Activated CD4-positive, alpha-beta T cell treated with anti-CD3 and anti-CD28 coated beads, Interleukin-2, amount 10 ng/mL, durations not matched to agents 7 days and 5 days (primary cell): ENCODE data around the gene CROCC. TPM values are rescaled to one million over a fixed set of nuclear protein-coding genes. Genes with fewer than 3 reads are reported as not detected.

Experiments used
- CTCF ChIA-PET: fragments of 350-600 bp; sonication (Branson Sonifier 250); formaldehyde crosslinking; loops from one replicate; lab custom pipeline; 2021; ENCODE audit warnings: antibody characterized with exemption; lab: Charles Lee
- POLR2A ChIA-PET: fragments of 350-600 bp; sonication (Branson Sonifier 250); formaldehyde crosslinking; loops from one replicate; lab custom pipeline; 2021; ENCODE audit warnings: antibody characterized with exemption; lab: Charles Lee
- DNase-seq: peaks from one replicate; pipeline ENCODE4 v3.0.0-alpha.2; 2020
- H3K27ac Mint-ChIP-seq: one replicate; pipeline ENCODE4 v1.8.0; 2021; ENCODE audit warnings: mild to moderate bottlenecking, moderate library complexity, mixed read lengths
- H3K27me3 Mint-ChIP-seq: one replicate; pipeline ENCODE4 v1.8.0; 2021; ENCODE audit warnings: mixed read lengths
- H3K36me3 Mint-ChIP-seq: one replicate; pipeline ENCODE4 v1.8.0; 2021; ENCODE audit warnings: low read depth, mixed read lengths
- H3K4me1 Mint-ChIP-seq: one replicate; pipeline ENCODE4 v1.8.0; 2021; ENCODE audit warnings: mixed read lengths
- H3K4me3 Mint-ChIP-seq: one replicate; pipeline ENCODE4 v1.8.0; 2021; ENCODE audit warnings: mild to moderate bottlenecking, moderate library complexity, mixed read lengths
- H3K9me3 Mint-ChIP-seq: one replicate; pipeline ENCODE4 v1.8.0; 2021; ENCODE audit warnings: mixed read lengths
- total RNA-seq, 2 experiments: library from RNA; stranded (reverse); gene quantifications; one replicate each; pipeline ENCODE4 v1.2.3, GENCODE V29; 2021

The CROCC gene
- total RNA-seq, 2 experiments from 2014 or later = 30.7 to 37.3 TPM

DNA sequence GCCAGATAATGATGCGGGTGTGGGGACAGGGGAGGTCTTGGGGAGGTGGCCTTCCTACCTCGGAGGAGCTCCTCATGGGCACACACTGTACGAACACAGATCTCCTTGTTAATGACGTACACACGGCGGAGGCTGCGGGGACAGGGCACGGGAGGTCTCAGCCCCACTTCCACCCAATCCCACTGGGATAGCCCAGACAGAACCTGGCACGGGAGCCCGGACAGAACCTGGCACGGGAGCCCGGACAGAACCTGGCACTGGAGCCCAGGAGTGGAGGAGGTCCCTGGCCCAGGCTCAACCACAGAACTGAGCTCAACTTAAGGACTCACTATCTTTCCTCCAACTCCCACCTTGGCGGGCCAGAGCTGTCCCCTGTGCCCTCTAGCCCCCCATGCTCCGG, 53.5 kb downstream of the CROCC start:
- Mint-ChIP-seq H3K4me3 (no peak overlapping the region), H3K27ac (no peak overlapping the region), H3K4me1 (no peaks in the 10 kb centered on the region), H3K9me3 (no peaks in the 10 kb centered on the region), H3K27me3 (peaks cover 8% of the 10 kb centered on the region), H3K36me3 (no peaks in the 10 kb centered on the region)
- ChIA-PET POLR2A (no interaction called here), CTCF (interaction anchor here (0.6 to 1.2 kb wide), 2 partner anchors 11 to 1929 kb away, joined by 3 read pairs; no protein-coding TSS in a partner anchor)
- no peak for DNase-seq

DNA sequence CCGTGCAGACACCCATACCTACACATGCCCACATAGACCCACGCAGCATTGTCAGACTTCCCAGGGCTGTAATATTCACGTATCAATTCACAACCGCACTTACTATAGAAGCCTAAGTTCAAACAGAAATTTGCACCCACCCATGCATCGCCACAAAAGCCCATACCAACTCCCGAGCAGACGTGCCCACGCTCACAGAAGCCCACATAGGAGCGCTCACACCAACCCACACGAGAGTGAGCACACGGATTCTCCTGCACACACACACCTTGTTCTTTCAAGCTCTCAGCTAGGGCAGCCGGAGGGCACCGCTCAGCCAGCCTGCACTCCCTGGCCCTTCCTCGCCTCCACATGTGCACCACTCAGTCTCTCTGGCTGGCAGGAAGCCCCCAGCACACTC, 54.1 kb downstream of the CROCC start:
- ChIA-PET POLR2A (no interaction called here), CTCF (interaction anchor here (0.9 to 1.2 kb wide), 3 partner anchors 9 to 16 kb away, joined by 3 to 4 read pairs (median 3); no protein-coding TSS in a partner anchor)
- H3K4me1 Mint-ChIP-seq = peaks cover 2% of the 10 kb centered on the region
- no peaks in the 10 kb centered on the region for H3K9me3 Mint-ChIP-seq
- DNase-seq = no peak
- no peak overlapping the region for H3K4me3 Mint-ChIP-seq
- H3K36me3 Mint-ChIP-seq = no peaks in the 10 kb centered on the region
- H3K27me3 Mint-ChIP-seq = peaks cover 11% of the 10 kb centered on the region
- no peak overlapping the region for H3K27ac Mint-ChIP-seq

DNA sequence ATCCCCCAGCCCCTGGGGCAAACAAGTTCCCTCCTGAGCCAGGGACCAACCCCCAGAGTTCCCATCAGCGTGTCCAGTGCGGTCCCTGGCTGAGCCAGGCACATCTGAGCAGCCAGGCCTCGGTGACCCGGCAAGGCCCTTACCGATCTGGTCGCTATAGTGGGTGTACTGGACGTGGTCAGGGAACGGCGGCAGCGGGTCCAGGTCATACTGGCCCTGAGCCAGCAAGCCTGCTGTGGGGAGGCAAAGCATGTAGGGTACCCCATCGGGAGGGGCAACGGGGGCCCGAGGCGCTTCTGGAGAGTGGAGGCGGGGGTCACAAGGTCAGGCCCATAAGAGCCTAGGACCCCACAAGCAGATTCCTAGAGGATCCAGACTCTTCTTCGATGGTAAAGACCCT, 55.2 kb downstream of the CROCC start:
- no peaks in the 10 kb centered on the region for H3K9me3 Mint-ChIP-seq
- H3K36me3 Mint-ChIP-seq = no peaks in the 10 kb centered on the region
- peaks cover 6% of the 10 kb centered on the region for H3K4me1 Mint-ChIP-seq
- DNase-seq = no peak
- H3K27me3 Mint-ChIP-seq = peaks cover 21% of the 10 kb centered on the region
- ChIA-PET CTCF (interaction anchor here (0.9 to 1.0 kb wide), 2 partner anchors 10 to 17 kb away, joined by 3 to 4 read pairs; no protein-coding TSS in a partner anchor), POLR2A (no interaction called here)
- no peak overlapping the region for H3K27ac Mint-ChIP-seq
- H3K4me3 Mint-ChIP-seq = no peak overlapping the region

DNA sequence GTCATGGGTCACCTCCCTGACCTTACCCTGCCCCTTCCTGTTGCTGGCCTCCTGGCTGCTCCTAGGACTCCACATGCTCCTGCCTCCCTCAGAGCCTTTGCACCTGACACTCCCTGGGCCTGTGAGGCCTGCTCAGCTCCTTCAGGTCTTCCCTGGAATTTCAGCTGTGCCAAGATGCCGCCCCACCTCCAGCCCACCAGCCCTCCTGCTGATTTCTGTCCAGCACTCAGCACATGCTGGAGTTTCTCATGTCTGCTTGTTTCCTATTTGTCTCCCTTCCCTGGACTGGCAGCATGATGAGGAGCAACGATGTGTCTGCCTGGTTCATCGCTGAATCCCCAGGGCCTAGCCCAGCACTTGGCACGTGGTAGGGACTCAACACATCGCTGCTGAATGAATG, 55.6 kb downstream of the CROCC start:
- Mint-ChIP-seq H3K36me3 (no peaks in the 10 kb centered on the region), H3K27ac (no peak overlapping the region), H3K27me3 (peaks cover 25% of the 10 kb centered on the region), H3K4me3 (no peak overlapping the region), H3K4me1 (peaks cover 6% of the 10 kb centered on the region), H3K9me3 (no peaks in the 10 kb centered on the region)
- POLR2A ChIA-PET = no interaction called here
- CTCF ChIA-PET = interaction anchor here (1.1 to 1.2 kb wide), 2 partner anchors 10 to 16 kb away, joined by 3 to 5 read pairs; no protein-coding TSS in a partner anchor
- no peak for DNase-seq

DNA sequence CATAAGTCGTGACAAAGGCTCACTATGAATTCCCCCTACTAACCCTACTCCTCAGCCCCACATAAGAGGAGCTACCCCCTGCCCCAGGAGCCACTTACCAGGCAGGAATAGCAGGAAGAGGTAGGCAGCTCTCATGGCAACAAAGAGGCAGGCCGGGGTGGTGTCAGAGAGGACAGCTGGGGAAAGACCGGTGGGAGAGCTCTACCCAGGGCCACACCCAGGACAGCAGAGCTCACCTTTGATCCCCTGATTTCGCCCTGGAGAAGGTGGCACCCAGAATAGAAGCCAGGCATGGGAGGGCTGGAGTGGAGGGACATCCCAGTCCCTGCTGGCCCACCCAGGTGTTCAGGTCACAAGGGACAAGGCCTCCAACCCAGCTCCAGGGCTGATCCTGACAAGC, 56.4 kb downstream of the CROCC start:
- no peak overlapping the region for H3K4me3 Mint-ChIP-seq
- no peak overlapping the region for H3K27ac Mint-ChIP-seq
- DNase-seq = no peak
- CTCF ChIA-PET = interaction anchor here (0.9 to 1.2 kb wide), 3 partner anchors 11 to 26 kb away, joined by 3 to 5 read pairs (median 3); no protein-coding TSS in a partner anchor
- no peaks in the 10 kb centered on the region for H3K9me3 Mint-ChIP-seq
- peaks cover 6% of the 10 kb centered on the region for H3K4me1 Mint-ChIP-seq
- no peaks in the 10 kb centered on the region for H3K36me3 Mint-ChIP-seq
- peaks cover 27% of the 10 kb centered on the region for H3K27me3 Mint-ChIP-seq
- POLR2A ChIA-PET = no interaction called here

DNA sequence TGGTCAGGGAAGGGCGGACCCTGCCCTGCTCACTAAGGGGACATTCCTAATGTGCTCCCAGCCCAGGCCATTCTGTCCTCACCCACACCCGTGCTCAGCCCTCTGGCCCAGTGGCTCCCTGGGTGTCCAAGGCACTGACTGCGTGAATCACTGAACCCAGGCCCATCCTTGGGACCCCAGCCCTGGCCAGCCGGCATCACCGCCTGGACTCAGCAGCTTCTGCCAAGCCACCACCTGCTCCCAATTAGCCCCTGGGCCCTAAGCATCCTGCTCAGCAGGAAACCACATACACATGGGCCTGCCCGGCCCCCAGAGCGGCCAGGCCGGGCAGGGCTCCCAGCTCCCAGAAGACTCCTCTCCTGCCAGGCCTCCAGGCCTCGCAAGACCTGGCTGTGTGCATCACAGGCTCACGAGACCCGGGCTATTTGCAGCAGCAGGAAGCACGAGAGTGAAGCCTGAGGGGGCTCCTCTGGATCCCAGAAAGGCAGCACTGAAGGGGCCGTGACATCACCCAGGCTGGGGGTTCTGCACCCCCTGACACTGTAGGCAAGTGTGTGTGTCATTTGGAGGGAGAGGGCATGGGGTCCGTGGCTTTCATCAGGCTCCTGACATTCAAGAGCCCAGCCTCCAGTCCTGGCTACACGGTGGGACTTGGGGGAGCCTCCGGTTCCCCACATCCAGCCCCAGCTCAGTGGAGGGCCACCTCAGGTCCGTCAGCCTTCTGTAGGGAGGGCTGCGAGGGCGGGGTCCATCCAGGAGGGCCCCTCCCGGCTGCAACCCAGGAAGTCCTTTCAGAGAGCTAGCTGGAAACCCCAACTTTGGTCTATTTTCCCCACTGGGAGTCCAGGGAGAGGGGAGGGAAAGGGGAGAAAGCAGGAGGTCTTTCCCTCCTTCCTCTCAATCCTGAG, 57.1 kb downstream of the CROCC start:
- Mint-ChIP-seq H3K27ac (no peak overlapping the region), H3K27me3 (peaks cover 31% of the 10 kb centered on the region), H3K36me3 (no peaks in the 10 kb centered on the region), H3K4me1 (peaks cover 6% of the 10 kb centered on the region), H3K9me3 (no peaks in the 10 kb centered on the region), H3K4me3 (no peak overlapping the region)
- CTCF ChIA-PET = interaction anchor here (0.9 to 1.2 kb wide), 2 partner anchors 18 to 25 kb away, joined by 3 to 5 read pairs; no protein-coding TSS in a partner anchor
- DNase-seq = no peak
- POLR2A ChIA-PET = no interaction called here

DNA sequence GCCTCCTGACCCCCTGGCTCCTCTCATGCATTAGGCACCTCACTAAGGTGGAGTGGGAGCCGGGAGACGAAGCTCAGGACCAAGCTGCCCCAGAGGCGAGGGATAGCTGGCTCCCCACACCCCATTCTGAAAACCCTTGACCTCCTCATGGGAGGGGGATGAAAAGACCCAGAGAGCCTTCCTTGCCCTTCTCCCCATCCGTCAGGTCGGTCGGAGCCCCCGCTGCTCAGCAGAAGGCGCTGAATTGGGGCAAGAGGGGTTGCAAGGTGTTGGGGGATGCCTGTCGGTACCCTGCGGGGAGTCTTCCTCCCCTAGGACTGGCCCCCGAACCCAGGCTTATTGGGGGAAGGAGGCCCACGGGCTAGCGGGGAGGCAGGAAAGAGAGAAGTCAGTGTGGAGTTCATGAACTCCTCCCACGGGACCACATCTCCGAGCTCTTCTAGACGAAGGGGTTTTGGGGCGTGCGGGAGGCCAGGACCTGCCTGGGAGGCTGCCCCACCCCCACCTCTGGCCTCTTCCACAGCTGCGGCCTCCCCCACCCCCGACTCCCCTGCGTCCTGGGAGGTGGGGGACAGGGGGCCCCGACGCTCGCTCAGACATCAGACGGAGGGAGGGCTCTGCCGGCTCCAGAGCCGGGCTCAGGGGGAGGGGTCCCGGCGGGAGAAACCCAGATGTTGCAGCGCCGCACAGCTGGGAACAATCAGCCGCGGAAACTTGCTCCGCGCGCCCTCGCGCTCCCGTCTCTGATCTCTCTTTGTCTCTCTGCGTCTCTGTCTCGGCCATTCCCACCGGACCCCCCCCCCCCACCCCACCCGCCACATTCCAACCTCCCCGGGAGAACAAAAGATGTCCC, 58.0 kb downstream of the CROCC start:
- Mint-ChIP-seq H3K36me3 (no peaks in the 10 kb centered on the region), H3K27me3 (peaks cover 31% of the 10 kb centered on the region), H3K4me1 (peaks cover 6% of the 10 kb centered on the region), H3K4me3 (no peak overlapping the region), H3K9me3 (no peaks in the 10 kb centered on the region), H3K27ac (no peak overlapping the region)
- POLR2A ChIA-PET = no interaction called here
- CTCF ChIA-PET = interaction anchor here (0.6 to 1.7 kb wide), 3 partner anchors 13 to 316 kb away, joined by 3 to 5 read pairs (median 4); no protein-coding TSS in a partner anchor
- DNase-seq = no peak

DNA sequence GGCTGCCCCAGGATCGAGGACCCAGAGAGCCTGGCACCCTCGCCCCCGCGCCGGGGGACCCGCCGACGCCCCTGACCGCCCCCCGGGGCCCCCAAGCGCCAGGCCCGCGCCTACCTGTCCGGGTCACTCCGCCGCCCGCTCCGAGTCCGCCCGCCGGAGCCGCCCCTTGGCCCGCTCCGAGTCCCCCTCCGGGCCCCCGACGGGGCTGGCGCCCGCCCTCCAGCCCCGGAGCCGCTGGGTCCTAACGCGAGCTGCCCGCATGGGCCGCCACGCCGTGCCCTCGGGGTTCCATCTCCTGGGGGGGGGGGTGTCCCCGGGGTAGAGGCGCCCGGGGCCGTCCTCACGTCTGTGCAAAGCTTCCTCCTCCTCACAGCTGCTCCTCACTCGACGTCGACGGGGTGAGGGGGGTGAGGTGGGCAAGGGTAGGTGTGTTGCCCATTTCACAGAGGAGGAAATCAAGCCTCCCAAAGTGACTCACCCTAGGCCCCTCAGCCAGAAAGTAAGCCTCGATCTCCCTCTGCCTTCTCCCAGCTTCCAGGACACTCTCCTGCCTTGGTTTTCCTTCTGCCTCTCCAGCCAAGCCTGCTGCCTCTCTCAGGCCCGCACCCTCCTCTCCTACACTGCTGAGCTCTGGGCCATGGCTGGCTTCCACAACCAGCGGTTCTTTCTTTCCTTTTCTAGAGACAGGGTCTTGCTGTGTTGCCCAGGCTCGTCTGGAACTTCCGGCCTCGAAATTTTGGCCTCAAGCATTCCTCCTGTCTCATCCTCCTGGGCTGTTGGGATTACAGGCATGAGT, 58.9 kb downstream of the CROCC start, which contains the start of gene MFAP2:
Gene MFAP2 (minus strand): TSS at position 148 of the 796 bp plus-strand sequence. CDS start 2,347 bp downstream, outside the sequence.
- ChIA-PET CTCF (interaction anchor here (0.6 to 1.7 kb wide), 3 partner anchors 12 to 315 kb away, joined by 3 to 5 read pairs (median 4); no protein-coding TSS in a partner anchor), POLR2A (no interaction called here)
- Mint-ChIP-seq H3K4me3 (peak within 1 kb of the TSS; percentile 60), H3K27me3 (peaks cover 31% of the 10 kb centered on the region), H3K4me1 (peaks cover 6% of the 10 kb centered on the region), H3K27ac (no peak within 1 kb of the TSS), H3K9me3 (no peaks in the 10 kb centered on the region), H3K36me3 (no peaks in the 10 kb centered on the region)
- no peak for DNase-seq

DNA sequence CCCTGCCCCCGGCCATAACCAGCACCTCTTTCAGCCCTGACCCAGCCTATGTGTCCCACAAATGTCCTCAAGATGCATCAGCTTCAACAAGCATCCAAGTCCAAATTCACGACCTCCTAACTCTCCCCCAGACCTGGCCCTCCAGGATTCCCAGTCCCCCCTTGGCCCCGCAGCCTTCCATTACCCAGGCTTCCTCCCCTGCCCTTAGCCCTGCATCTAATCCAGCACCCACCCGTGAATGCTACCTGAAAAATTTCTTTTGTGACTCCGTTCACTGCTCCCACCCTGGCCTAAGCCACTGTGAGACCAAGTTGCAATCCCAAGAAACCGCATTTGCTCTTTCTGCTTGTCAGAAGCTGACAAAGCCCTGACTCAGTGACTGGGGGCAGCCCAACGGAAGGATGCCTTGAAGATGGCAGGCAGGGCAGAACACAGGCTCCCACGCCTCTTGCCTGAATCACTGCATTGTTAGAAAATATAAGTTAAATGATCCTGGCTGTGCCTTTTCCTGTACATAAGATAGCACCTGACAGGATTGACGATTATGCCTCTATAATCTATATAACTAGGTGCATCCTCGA, 59.6 kb downstream of the CROCC start:
- peak overlapping the region; percentile 60 for H3K4me3 Mint-ChIP-seq
- CTCF ChIA-PET = no interaction called here
- H3K9me3 Mint-ChIP-seq = no peaks in the 10 kb centered on the region

DNA sequence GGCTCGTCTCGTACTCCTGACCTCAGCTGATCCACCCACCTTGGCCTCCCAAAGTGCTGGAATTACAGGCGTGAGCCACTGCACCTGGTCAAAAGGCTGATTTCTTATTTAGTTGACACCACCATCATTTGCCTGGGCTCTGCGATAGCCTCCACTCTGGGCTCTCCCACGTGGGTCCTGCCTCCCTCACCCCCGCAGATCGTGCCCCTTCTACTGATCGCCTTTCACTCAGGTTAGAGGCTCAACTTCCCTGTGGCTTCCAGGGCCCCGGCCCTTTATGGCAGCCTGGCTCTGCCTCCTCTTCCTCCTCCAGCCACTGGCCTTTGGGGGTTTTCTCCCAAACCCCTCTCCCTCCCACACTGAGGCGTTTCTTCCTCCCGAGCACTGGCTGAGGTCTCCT, 61.2 kb downstream of the CROCC start:
- Mint-ChIP-seq H3K27me3 (peaks cover 31% of the 10 kb centered on the region), H3K27ac (no peak overlapping the region), H3K4me1 (peaks cover 6% of the 10 kb centered on the region), H3K36me3 (no peaks in the 10 kb centered on the region), H3K4me3 (no peak overlapping the region), H3K9me3 (no peaks in the 10 kb centered on the region)
- ChIA-PET CTCF (interaction anchor here (0.6 to 0.7 kb wide), 2 partner anchors 35 to 1486 kb away, joined by 3 to 4 read pairs; no protein-coding TSS in a partner anchor), POLR2A (no interaction called here)
- DNase-seq = no peak

More for the DNA sequence above, 59.6 kb downstream of the CROCC start:
- Mint-ChIP-seq H3K4me1 (peaks cover 6% of the 10 kb centered on the region), H3K36me3 (no peaks in the 10 kb centered on the region), H3K27ac (no peak overlapping the region), H3K27me3 (peaks cover 31% of the 10 kb centered on the region)
- POLR2A ChIA-PET = no interaction called here
- DNase-seq = no peak

DNA sequence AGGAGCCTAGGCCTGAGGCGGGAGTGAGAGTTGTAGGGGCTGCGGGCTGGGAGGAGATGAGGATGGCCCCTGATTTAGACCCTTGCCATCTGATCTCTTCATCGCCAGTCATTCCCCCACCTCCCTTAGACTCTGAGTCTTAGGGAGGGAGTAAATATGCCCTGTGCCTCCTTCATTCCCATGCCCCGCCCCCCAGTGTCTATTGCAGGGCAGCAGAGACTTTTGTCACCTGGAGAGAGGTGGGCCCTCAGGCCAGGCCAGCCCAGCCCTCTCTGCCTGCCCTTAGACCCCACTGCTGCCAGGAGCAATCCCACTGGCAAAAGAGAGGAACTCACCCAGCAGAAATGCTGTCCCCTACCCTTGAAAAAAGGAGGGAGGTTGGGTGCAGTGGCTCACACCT, 61.9 kb downstream of the CROCC start:
- Mint-ChIP-seq H3K36me3 (no peaks in the 10 kb centered on the region), H3K4me1 (peaks cover 6% of the 10 kb centered on the region), H3K9me3 (no peaks in the 10 kb centered on the region), H3K27ac (no peak overlapping the region), H3K27me3 (peaks cover 31% of the 10 kb centered on the region), H3K4me3 (no peak overlapping the region)
- CTCF ChIA-PET = interaction anchor here (0.6 kb wide), 1 partner anchor 35 kb away, joined by 4 read pairs; no protein-coding TSS in a partner anchor
- DNase-seq = no peak
- POLR2A ChIA-PET = no interaction called here
